COLO668 (cell line): Measurements from ENCODE around the gene GPANK1.

Experiments
- DNase-seq: peaks from one replicate; lab custom pipeline; 2025; ENCODE audit not compliant: unreplicated experiment; lab: John Stamatoyannopoulos, UW

GPANK1 gene

GRCh38 chr6:31621320-31621939 is 43.4 kb downstream of the GPANK1 start:
- no peak for DNase-seq

GRCh38 chr6:31620586-31621319 is 44.0 kb downstream of the GPANK1 start, which contains the start of gene PRRC2A:
Gene PRRC2A (plus strand): TSS chr6:31620715. CDS start chr6:31622790, 2,075 bp downstream.
- DNase-seq: peak; percentile 98

- peak; percentile 98 for DNase-seq
Observed at GRCh38 chr6:31619805-31620585, 44.8 kb downstream of the GPANK1 start.

- DNase-seq: no peak
Observed at GRCh38 chr6:31617010-31617409, 47.8 kb downstream of the GPANK1 start.

GRCh38 chr6:31615748-31616147 is 49.0 kb downstream of the GPANK1 start:
- no peak for DNase-seq

- DNase-seq: no peak
Observed at GRCh38 chr6:31614684-31615578, 49.9 kb downstream of the GPANK1 start, which contains the start of gene AIF1. Gene AIF1 (plus strand): TSS chr6:31615234. CDS start chr6:31615330, 96 bp downstream.

GRCh38 chr6:31614075-31614619 is 50.6 kb downstream of the GPANK1 start:
- DNase-seq: no peak
